HG03045 (cell line): ENCODE measurements around the gene SRC.

Experiments used
- ATAC-seq: cut with Tn5 transposase; IDR thresholded peaks from one replicate; pipeline ENCODE4 v1.9.1; 2021; ENCODE audit warnings: mild to moderate bottlenecking, moderate library complexity; ENCODE audit not compliant: unreplicated experiment

SRC gene

DNA sequence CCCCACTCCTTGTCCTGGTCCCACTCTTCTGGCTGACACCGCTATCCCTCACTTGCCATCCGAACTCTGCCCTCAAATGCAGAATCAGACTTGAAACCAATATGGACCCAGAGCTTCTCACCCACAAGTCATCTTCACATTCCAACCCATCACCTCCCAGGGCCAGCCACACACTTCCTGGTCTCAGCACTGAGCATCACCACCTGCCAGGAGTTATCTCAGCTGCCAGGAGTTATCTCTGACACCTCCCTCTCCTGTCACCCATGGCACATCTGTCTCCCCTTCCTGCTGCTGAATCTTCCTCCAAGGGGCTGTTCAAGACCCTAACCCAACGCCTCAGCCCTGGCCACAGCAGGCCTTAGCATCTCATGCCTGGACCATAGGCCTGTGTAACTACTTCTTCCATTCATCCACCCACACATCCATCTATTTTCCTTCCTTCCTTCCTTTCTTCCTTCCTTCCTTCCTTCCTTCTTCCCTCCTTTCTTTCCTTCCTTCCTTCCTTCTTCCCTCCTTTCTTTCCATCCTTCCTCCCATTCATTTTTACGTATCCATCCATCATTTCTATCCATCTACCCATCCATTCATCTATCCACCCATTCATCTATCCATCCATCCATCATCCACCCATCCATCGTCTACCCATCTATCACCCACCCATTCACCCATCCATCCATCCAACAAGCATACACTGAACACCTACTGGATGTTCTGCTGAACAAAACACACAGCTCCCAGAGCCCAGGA lies 100.5 kb downstream of the SRC start:
- ATAC-seq = no peak

DNA sequence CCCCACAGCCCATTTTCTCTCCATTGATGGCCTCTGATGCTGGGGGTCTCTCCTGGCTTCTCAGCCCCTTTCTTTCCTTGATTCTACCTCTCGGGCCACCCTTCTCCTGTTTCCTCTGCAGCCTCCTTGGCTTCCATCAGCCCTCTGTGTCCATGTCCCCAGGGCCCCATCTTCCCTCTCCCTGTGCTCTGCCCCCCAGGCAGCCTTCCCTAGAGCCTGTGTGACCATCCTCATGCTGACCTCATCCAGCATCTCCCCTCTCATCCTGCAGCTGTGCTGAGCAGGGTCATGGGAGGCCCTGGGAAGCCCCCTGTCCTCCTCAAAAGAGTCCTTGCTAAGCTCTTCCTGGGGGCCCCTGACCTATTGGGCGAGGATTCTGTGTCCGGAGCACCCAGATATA lies 101.7 kb downstream of the SRC start:
- no peak for ATAC-seq

DNA sequence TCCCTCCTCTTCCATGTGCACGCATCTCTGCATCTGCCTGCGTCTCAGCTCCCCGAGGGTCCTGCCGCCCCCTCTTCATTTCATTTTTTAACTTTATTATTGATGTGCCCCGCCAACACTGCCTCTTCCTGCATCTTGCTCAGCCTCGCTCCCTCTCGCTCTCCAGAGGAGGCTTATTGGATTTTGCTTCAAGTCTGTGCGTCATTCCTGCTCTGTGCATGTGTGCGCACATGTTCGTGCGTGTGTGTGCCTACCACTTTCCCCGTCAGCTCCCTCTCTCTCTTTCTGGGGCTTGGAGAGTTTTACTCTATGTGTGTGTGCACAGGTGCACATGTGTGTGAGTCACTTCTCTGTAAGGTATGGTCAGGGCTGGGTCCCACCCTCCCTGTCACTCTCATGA lies 103.3 kb downstream of the SRC start:
- no peak for ATAC-seq

DNA sequence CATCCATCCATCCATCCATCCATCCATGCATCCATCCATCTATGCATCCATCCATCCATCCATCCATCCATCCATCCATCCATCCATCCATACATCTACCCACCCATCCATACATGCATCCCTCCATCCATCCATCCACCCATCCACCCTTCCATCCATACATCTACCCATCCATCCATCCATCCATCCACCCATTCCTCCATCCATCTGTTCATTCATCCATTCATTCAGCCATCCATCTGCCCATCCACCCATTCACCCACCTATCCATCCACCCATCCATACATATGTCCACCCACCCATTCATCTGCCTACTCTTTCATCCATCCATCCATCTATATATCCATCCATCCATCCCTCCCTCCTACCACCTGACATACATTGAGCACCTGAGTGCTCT lies 104.4 kb downstream of the SRC start:
- no peak for ATAC-seq

DNA sequence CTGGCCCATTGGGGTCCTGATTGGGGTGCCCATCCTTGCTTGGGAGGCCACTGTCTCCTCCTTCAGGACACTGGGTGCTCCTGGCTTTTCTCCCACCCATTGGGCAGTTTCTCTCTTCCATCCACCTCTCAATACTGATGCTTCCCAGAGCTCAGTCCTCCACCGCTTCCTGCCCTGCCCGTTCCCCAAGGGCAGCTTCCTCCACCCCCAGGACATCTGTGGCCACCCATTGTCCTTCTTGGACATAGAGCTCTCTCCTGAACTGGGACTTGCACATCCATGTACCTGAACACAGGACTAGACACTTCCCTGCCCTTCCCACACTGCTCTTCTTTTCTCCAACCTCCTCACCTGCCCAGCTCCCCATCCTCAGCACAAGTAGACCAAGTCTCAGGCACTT lies 105.7 kb downstream of the SRC start:
- ATAC-seq = no peak

DNA sequence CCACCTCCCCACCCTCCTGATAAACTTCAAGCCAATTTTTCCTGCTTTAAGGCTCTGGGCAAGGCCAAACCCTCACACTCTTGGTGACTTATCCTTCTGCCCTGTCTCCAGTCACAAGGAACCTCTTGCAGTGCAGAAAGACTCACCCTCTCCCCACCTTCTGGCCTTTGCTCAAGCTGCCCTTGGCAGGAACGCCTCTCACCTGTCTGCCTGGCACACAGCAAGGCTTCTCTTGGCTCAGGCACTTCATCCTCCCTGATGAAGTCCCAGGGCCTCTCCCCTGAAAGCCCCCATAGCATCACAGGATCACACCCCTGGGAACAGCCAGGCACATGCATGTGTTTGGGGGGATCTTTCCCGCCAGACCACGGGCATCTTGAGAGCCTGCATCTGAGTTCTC lies 106.3 kb downstream of the SRC start:
- no peak for ATAC-seq

DNA sequence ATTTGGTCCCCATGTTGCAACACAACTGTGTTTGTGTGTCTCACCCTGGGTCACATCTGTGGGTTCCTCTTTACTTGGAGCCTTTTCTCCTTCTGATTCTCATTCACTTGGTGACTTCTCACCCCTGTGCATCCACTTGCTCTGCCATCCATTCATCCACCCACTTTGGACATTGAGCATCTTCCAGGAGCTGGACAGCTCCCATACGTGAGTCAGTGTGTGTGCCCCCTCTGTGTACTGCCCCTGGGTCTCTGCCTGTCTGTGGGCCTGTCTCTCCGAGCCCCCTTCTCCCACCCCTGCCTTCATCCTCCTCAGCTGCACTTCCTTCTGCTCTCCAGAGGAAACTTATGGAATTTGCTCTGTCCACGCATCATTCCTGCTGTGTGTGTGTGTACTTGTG lies 107.3 kb downstream of the SRC start:
- ATAC-seq = no peak

DNA sequence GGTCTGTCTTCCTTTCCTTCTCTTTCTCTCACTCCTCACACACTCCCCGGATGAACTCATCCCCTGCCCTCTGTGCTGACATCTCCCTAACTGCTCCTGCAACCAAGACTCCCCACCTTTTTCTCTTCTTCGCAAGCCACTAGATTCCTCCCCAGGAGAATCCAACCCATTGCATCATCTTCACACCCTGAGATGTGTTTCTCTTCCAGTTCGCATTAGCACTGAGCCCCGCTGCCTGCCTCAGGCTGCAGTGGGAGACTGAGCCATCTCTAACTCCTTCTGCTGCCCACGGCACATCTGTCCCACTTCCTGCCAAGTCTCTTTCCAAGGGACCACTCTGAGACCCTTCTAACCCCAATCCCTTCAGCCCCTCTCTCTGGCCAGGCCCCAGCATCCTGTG lies 107.9 kb downstream of the SRC start:
- ATAC-seq = no peak

DNA sequence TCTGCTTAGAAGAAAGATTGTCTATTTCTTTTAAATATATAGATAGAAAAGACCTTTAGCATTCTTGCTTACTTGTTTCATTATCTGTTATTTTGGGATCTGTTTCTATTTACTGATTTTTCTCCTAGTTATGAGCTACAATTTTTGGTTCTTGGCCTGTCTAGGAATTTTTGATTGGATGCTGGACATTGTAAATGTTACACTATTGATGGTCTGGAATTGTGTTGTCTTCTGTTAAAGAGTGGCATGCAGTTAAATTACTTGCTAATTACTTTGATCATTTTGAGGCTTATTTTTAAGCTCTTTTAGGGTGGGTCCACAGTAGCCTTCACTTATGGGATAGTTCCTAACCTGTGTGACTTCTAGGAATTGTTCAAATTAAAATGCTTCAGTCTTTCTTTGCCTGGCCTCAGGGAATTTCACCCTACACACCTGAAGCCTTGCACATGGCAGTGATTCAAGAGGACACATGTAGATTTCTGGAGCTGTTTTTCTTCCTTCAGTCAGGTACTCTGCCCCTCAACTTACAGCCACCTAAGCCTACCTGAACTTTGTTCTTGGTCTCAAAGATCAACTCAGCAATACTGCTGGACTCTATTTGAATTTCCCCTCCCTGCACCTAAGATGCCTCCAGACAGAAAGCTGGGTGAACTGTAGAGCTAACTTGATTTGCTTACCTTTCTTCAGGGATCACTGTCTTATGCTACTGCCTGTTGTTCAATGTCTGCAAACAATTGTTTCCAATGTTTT lies 108.9 kb downstream of the SRC start:
- no peak for ATAC-seq
